Suppressor macrophage (primary cell): ENCODE data around the gene TPRG1L.

Experiments
- DNase-seq, 4 experiments: peaks; one replicate each; pipeline ENCODE4 v3.0.0-alpha.2; 2020 to 2022

The TPRG1L gene

GRCh38 chr1:3594706-3595377, 30.0 kb upstream of the TPRG1L start:
- DNase-seq = no peak

DNA sequence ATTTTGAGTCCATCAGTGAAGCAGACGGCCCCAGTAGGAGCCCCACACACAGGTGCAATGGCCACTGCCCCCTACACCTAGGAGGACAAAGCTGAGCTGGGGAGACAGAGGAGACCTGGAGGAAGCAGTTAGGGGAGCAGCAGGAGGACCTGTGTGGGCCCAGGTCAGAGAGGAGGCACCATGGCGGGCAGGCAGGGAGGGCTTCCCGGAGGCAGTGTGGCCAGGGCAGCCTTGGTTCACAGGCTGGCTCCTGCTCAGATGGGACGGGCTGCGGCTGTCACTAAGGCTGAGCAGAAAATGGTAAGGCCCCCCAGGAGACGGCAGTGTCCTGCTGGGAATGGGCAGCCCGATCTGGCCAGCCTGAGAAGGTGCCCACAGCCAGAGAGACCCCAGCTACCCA, 28.9 kb upstream of the TPRG1L start:
- no peak for DNase-seq

- no peak for DNase-seq
These were observed 27.9 kb upstream of the TPRG1L start for GRCh38 chr1:3596663-3597598.

GRCh38 chr1:3597599-3597964, 27.2 kb upstream of the TPRG1L start:
- peak in 3 of 4 experiments; percentile 39 to 68 (median 60) for DNase-seq

DNA sequence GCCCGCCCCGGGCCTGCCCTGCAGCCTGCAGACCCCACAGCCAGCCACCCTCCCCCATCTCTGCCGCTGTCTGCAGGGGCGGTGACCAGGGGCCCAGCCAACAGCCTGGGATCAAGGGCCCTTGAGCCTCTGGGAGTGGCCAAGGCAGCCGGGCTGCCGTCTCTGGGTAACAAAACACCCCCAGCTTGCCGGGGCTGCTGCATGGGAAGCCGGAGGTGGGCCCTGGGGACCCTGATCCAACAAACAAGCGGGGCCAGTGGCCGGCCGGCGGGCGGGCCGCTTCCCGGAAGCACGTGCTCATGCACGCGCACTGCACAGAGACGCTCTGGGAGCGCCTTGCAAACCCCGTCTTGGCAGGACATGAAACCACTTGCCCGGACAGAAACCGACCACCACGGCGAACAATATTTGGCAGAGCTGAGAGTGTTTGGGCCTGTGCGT, 26.7 kb upstream of the TPRG1L start:
- DNase-seq = peak in 3 of 4 experiments; percentile 16 to 53 (median 46)

DNA sequence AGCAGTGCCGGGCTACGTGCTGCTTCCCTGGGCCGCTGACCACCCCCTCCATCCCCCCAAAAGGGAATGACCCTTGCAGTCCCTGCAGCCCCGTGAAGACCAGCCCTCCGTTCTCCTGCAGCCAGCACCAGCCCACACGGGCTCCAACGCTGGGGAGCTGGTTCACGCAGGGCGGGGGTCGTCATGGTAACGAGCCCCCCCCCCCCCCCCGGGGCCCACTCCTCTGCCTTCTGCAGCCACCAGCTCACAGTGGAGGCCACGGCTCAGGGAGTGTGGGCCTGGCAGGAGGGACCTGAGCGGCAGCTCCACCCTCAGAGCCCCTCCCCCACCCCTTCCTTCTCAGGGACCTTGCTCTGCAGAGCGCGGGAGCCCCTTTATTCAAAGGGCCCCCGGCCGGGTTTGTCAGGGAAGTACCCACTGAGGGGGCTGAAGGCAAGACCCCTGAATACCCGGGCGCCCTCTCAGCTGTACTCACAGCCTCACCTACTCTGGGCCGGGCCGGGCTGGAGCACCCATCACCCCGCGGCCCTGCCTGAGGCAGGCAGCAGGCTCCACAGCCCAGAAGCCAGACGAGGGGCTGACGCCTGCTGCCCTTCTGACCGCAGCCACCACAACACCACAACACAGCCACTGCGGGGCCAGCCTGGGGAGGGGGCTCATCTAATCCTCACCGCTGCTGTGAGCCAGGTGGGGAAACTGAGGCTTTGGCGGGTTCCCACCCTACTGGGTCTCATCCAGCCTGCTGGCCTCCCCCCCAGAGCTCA, 26.1 kb upstream of the TPRG1L start:
- no peak for DNase-seq

GRCh38 chr1:3599286-3599811, 25.5 kb upstream of the TPRG1L start:
- DNase-seq = no peak

- no peak for DNase-seq
These were observed 25.0 kb upstream of the TPRG1L start for GRCh38 chr1:3599816-3600215.

GRCh38 chr1:3600354-3600753, 24.5 kb upstream of the TPRG1L start:
- no peak for DNase-seq

GRCh38 chr1:3601743-3602142, 23.1 kb upstream of the TPRG1L start:
- no peak for DNase-seq

DNA sequence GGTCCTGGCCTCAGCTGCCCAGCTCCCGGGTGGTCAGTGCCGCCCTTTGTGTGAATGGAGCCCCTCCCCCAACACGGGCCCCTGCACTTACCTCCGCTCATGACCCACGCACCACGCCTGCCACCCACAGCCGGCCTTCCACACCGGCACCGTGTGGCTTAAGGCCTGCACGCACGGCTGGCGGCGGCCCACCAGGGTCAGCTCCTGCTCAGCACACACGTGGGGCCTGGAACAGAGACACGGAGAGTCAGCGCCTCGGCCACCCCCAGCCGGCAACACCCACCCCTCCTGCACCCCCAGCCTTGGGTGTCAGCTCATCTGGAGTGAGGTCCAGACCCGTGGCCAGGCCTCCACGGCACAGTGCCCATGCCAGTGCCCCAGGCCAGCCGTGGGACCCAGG, 22.4 kb upstream of the TPRG1L start:
- DNase-seq = no peak

DNA sequence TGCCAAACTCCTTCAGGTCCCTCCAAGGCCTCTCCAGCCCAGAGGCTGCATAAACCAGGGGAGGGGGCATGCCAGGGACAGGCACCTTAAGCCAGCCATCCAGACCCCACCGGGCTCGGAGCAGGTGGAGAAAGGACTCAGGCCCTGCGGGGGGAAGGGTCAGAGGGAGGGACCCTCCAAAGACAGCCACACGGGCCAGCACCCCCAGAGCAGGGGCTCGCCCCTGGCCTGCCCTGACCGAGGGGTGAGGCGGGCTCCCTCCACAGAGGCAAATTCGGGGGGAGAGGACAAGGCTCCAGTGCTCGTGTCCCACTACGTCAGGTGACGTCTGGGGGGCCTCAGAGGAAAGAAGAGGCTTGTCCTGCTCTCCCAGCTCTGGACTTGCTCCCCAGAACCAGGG, 21.7 kb upstream of the TPRG1L start:
- DNase-seq = no peak

- no peak for DNase-seq
These were observed 21.0 kb upstream of the TPRG1L start for GRCh38 chr1:3603571-3604467.

DNA sequence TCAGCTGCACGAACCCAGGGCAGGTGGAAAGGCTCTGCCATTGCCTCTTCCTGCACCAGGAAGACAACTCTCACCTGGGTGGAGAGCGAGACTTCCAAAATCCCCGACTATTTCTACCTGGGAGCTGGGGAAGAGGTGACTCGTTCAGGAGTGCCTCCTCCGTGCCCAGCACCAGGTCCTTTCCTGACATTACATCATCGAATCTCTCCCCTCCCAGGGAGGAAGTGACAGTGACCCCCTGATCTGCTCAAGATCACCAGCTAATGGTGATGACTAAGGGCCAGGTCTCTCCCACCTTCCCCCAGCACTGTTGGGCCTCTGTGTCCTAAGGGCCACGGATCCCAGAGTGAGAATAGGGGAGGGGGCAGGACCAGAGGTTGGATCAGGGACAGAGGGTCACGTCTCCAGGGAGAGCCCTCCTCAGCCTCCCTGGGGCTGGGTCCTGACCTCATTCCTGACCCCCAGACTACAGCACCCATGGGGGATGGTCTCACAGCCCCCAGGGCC, 20.3 kb upstream of the TPRG1L start:
- DNase-seq = no peak

- no peak for DNase-seq
These were observed 19.6 kb upstream of the TPRG1L start for GRCh38 chr1:3604997-3605823.

GRCh38 chr1:3606779-3607702, 17.8 kb upstream of the TPRG1L start:
- no peak for DNase-seq

DNA sequence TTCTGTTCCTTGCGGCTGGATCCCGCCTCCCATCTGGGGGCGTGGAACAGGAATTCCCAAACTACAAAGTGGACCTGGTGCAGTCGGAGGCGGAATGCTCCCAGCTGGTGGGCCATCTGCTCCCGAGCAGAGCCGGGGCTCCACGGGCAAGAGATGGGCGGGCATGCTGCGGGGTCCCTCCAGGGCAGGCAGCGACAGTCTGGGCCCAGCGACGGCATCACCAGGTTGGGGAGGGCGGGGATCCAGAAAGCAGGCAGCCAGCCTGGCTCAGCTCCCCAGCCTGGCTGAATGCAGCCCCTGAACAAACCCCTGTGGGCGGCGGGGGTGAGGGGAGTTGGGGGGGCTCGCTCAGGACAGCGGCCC, 17.1 kb upstream of the TPRG1L start:
- no peak for DNase-seq

- DNase-seq = no peak
These were observed 16.7 kb upstream of the TPRG1L start for GRCh38 chr1:3608154-3608553.

DNA sequence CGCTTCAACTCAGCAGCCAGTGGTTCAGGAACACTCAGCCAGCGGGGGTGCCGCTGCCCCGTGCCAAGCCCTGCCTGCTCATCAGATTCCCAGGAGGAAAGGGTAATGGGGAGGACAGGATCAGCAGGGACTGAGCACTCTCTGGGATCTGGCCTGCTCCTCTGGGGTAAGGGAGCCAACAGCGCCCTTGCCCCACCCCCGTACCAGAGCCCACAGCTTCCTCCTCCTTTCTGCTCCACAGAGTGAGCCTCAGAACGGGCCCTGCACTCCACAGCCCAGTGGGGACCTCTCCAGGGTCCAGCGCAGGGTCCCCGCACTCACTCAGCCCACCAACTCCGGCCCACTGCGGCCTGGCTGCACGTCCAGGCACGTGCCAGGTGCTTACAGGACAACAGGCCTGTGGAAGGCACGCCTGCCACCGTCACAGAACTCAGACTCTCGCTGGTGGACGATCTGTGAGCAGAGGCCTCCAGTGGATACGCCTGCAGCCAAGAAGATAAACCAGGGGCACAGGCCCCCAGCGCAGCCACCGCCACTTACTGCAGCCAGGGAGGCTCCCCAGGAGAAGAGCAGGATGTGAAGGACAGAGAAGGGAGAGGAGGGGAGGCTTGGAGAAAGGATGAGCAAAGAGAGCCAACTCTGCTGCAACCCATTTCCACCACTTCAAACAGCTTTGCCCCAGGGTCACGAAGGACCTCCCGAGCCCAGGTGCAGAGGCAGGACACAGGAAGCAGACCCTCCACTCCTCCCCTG, 15.6 kb upstream of the TPRG1L start:
- peak in 1 of 4 experiments; percentile 43 for DNase-seq
